Activated CD4-positive, alpha-beta memory T cell treated with anti-CD3 and anti-CD28 coated beads, Interleukin-2, amount 10 ng/mL, durations not matched to agents 7 days and 5 days (primary cell): ENCODE results near the gene GAGE12H. TPM values are rescaled to one million over a fixed set of nuclear protein-coding genes. Genes with fewer than 3 reads are reported as not detected.

Experiments used
- CTCF ChIA-PET: fragments of 350-600 bp; sonication (Branson Sonifier 250); formaldehyde crosslinking; loops from one replicate; lab custom pipeline; 2021; ENCODE audit warnings: antibody characterized with exemption, inconsistent platforms; lab: Charles Lee
- POLR2A ChIA-PET: fragments of 350-600 bp; sonication (Branson Sonifier 250); formaldehyde crosslinking; loops from one replicate; lab custom pipeline; 2021; ENCODE audit warnings: antibody characterized with exemption; lab: Charles Lee
- DNase-seq: peaks from one replicate; pipeline ENCODE4 v3.0.0-alpha.2; 2020
- H3K27ac Mint-ChIP-seq: one replicate; pipeline ENCODE4 v1.8.0; 2021; ENCODE audit warnings: mild to moderate bottlenecking, mixed read lengths
- H3K27me3 Mint-ChIP-seq: one replicate; pipeline ENCODE4 v1.8.0; 2021; ENCODE audit warnings: mixed read lengths
- H3K36me3 Mint-ChIP-seq: one replicate; pipeline ENCODE4 v1.8.0; 2021; ENCODE audit warnings: low read depth, mixed read lengths
- H3K4me1 Mint-ChIP-seq: one replicate; pipeline ENCODE4 v1.8.0; 2021; ENCODE audit warnings: mixed read lengths
- H3K4me3 Mint-ChIP-seq: one replicate; pipeline ENCODE4 v1.8.0; 2021; ENCODE audit warnings: mild to moderate bottlenecking, mixed read lengths
- H3K9me3 Mint-ChIP-seq: one replicate; pipeline ENCODE4 v1.8.0; 2021; ENCODE audit warnings: mixed read lengths
- total RNA-seq, 2 experiments: library from RNA; stranded (reverse); gene quantifications; one replicate each; pipeline ENCODE4 v1.2.3, GENCODE V29; 2021

Gene GAGE12H
- total RNA-seq, 2 experiments from 2014 or later, result not detected

- Mint-ChIP-seq H3K9me3 (no peaks in the 10 kb centered on the region), H3K27ac (no peak overlapping the region), H3K4me1 (no peaks in the 10 kb centered on the region), H3K36me3 (no peaks in the 10 kb centered on the region), H3K27me3 (no peaks in the 10 kb centered on the region), H3K4me3 (no peak overlapping the region)
- CTCF ChIA-PET, result no interaction called here
- POLR2A ChIA-PET, result no interaction called here
- DNase-seq, result no peak
Observed at GRCh38 chrX:49618574-49618973, 38.8 kb downstream of the GAGE12H start.

GRCh38 chrX:49627086-49627777 lies 47.5 kb downstream of the GAGE12H start:
- H3K27ac Mint-ChIP-seq, result no peak overlapping the region
- no peak for DNase-seq
- POLR2A ChIA-PET, result no interaction called here

More at GRCh38 chrX:49627086-49627777, 47.5 kb downstream of the GAGE12H start:
- Mint-ChIP-seq H3K27me3 (no peaks in the 10 kb centered on the region), H3K4me3 (no peak overlapping the region), H3K36me3 (no peaks in the 10 kb centered on the region), H3K9me3 (peaks cover 3% of the 10 kb centered on the region), H3K4me1 (no peaks in the 10 kb centered on the region)
- CTCF ChIA-PET, result interaction anchor here (1.0 to 1.4 kb wide), 2 partner anchors 12 to 19 kb away, joined by 3 read pairs; no protein-coding TSS in a partner anchor

Other genes with a start within 250 kb of the GAGE12H start
- gene GAGE13, start 248.4 kb upstream of the GAGE12H start, total RNA-seq, result not detected
- gene GAGE12C, start 47.8 kb upstream of the GAGE12H start, total RNA-seq, result not detected
- not detected for gene GAGE12D, start 38.2 kb upstream of the GAGE12H start, total RNA-seq
- not detected for gene GAGE12E, start 28.7 kb upstream of the GAGE12H start, total RNA-seq
- gene GAGE12F, start 19.1 kb upstream of the GAGE12H start, total RNA-seq, result not detected
- not detected for gene GAGE12G, start 9.5 kb upstream of the GAGE12H start, total RNA-seq
- not detected for gene GAGE2A, start 9.5 kb downstream of the GAGE12H start, total RNA-seq
- gene GAGE1, start 19.1 kb downstream of the GAGE12H start, total RNA-seq, result not detected
- not detected for gene PAGE1, start 116.0 kb downstream of the GAGE12H start, total RNA-seq
- gene PAGE4, start 249.4 kb downstream of the GAGE12H start, total RNA-seq, result not detected